ENCODE results near the gene ZCCHC18.
"Not testable (repeated sequence)": the region's sequence is repeated elsewhere in the genome, so short reads cannot be mapped to it uniquely, and the experiment has no call there.

The ZCCHC18 gene

DNA sequence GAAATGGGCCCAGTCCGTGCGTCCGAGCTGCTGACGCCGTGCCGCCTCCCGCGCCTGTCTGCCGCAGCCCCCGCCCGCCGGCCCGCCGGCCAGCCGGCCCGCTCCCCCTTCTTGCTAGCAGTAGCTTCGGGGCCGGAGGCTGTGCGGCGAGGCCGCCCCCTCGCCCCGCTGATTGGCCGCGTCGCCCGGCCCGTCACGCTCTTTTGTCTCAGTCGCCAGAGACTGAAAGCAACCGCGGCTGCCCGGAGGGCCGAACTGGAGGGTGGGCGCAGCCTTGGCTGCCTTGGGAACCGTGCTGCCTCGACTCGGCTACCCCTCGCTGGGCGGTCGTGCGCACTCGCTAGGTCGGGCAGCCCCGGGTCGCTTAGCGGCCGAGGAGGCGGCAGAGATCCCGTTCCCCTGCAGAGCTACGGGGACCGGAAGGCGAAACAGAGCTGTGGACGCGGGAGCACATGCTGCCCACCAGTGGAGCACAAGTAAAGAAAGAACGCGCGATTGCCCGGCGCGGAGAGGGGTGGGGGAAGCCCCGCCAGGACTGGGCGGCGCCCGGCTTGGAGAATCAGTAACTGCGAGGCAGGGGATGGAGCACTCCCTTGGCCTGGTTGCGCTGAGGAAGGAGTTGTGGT is at the start of gene ZCCHC18:
Gene ZCCHC18, plus strand, starts transcription at position 198 of the 626 bp plus-strand sequence. CDS start 1,589 bp downstream, outside the sequence.
- peak; percentile 36 for DNase-seq

DNA sequence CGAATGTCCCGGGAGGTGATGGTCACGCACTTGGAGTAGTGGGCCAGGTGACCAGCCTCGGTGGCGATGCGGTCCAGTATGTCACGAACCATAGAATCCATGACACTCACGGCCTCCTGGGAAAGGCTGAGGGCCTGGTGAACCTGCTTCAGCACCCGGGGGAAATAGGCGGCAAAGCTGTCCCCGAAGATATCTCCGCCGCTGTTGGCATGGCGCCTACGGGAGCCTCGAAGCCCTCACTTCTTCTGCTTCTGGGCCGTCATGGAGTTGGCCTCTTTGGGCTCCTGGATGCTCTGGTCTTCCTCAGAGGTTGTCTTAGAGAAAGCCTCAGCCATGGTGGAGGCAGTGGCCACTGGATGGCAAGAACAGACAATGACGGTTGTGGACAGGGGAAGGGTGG is 49.7 kb upstream of the ZCCHC18 start:
- not testable (repeated sequence) for DNase-seq

DNA sequence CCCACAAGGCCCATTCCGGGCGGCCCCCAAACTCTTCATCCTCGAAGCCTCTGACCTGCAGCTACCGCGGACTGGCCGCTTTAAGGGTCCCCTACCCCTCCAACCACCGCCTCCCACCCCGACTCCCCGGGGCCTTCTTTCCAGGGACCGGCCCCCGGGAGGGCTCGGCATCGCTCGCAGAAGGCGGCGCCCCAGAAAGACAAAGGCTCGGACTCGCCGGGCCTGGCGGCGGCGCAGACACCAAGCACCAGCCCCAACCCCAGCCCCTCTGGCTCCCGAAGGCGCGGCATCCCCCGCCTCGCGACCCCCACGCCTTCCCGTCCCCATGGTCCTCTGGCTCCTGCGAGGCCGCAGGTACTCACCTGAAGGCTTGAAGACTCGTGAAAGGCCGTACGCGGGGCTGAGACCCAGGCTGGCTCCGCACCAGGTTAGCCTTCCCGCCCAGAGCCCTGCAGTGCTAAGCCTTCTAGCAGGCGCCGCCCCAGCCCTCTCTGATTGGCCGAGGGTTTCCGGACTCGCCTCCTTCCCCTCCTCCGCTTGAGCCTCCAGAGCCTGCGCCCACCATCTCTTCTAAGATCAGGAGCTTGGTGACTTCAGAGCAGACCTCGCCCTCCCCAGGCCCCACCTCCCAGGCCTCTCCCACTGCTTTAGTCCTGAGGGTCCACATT is 36.4 kb upstream of the ZCCHC18 start, which contains the start of gene TMSB15C:
Gene TMSB15C, minus strand, starts transcription at position 459 of the 668 bp plus-strand sequence.
- not testable (repeated sequence) for DNase-seq

DNA sequence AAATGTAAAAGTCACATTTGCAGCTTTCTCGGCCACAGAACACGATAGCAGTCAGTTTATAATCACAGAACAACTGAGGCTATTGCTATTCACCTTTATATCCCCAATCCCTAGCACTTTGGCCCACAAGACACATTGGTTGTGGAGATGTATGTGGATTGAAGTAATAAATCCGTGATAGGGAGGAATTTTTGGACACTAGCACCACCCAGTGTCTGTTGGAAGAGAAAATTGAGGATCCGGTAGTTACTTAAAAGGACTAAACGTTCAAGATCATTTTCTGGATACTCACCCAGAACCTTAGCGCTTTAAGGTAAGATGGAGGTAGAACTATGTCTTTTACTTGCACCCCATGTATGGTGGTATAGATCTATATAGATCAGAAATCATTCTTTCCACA is 34.5 kb upstream of the ZCCHC18 start:
- DNase-seq, result not testable (repeated sequence)

DNA sequence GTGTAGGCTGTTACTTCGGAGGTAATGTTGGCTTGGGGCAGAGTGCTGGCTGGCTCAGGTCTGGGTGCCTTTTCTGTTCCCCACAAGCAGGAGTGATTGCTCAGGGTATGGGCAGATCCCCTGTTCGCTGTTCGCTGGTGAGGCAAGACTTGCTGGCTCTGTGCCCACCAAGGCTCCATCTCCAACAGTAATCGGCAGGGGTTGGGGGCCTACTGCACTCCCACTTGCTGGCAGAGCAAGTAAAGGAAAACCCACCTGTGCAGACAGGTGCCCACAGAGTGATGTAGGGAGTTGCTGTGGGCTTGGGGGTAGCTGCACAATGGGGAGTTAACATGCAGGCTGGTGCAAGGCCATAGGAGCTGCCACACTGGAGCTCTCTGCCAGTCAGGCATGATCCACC is 28.3 kb upstream of the ZCCHC18 start:
- DNase-seq, result no peak

DNA sequence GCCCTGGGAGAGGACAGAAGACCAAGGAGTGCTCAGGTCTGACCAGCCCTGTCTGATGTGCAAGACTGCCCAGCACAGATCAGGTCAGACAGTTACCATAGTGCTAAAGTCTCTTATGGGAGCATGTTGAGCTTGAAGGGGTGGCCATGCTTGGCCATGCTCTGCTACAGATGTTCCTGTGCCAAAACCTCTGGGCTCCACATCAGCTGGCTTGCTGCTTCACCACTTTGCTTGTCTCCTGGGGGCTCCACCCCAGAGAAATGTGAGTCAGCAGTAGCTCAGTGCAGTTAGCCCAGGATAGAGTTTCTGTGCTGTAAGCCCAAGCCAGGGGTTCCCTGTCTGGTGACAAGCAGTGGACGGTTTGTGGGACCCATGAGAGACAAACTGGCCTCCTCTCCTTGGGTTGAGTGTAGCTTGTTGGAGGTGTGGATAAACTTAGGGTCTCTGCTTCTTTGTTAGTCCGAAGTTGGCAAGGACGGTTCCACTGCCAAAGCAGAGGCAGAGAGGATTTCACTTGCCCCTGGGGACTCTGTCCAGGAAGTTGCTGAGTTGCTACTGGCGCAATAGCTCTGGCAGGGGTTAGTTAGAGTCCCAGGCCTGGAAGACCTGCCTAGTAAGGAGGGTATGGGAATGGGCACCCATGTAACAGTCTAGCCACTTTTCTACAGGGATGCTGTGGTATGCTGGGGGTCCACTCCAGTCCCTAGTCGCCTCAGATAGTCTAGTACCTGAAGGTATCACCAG is 27.6 kb upstream of the ZCCHC18 start:
- DNase-seq, result no peak

DNA sequence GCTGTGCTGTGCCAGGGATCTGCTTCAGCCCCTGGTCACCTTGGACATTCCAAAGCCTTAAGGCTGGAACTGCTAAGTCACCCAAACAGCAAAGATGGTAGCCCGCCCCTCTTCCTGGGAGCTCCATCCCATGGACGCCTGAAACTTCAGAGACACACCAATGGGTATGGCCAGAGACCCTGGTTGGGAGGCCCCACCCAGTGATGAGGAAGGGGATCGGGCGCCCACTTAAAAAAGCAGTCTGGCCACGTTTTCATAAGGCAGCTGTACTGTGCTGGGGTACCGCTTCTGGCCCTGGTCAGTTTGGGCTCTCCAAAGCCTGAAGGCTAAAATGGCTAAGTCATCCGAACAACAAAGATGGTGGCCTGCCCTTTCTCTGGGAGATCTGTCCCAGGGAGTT is 26.8 kb upstream of the ZCCHC18 start:
- DNase-seq, result no peak

DNA sequence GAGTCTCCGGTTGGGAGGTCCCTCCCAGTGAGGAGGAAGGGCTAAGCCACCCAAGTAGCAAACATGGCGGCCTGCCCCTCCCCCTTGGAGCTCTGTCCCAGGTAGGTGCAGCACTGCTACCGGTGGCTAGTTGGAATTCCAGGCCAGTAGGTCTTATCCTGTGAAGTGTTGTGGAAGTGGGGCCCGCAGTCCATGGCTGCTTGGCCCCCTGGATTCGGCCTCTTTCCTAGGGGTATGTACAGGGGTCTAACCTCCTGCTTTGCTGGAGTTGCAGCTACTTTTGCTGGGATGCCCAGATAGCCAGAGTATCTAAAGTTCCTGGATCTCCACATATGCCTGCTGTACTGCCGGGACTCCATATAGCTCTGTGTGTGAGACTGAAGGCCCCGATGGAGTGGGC is 26.4 kb upstream of the ZCCHC18 start:
- no peak for DNase-seq

DNA sequence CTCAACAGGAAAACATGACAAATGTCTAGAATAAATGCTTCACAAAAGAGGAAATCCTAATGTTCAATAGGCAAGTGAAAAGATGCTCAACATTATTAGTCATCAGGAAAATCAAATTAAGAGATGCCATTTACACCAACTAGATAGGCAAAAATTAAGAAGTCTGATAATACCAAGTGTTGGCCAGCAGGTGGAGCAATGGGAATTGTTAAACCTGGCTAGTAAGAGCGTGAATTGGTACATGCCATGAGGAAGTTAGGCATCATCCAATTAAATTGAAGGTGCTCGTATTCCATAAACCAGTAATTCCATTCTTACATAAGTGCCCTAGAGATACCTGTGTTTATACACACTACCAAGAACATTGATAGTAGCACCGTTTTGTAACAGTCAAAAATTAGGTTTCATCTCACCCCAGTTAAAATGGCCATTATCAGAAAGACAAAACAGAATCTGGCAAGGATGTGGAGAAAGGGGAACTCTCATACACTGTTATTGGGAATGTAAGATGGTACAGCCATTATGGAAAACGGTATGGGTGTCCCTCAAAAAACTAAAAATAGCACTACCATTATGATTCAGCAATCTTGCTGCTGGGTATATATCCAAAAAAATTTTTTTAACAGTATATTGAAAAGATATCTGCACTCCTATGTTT is 14.0 kb upstream of the ZCCHC18 start:
- DNase-seq, result peak; percentile 78

DNA sequence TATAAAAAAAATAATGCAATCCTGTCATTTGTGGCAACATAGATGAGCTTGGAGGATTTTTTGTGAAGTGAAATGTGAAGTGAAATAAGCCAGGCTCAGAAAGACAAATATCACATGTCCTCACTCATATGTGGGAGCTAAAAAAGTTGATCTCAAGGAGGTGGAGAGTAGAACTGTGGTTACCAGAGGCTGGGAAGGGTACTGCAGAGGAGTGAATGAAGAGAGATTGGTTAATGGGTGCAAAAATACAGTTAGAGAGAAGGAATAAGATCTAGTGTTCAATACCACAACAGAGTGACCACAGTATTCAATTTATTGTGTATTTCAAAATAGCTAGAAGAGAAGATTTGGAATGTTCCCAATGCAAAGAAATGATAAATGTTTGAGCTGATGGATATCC is 13.4 kb upstream of the ZCCHC18 start:
- DNase-seq, result no peak

DNA sequence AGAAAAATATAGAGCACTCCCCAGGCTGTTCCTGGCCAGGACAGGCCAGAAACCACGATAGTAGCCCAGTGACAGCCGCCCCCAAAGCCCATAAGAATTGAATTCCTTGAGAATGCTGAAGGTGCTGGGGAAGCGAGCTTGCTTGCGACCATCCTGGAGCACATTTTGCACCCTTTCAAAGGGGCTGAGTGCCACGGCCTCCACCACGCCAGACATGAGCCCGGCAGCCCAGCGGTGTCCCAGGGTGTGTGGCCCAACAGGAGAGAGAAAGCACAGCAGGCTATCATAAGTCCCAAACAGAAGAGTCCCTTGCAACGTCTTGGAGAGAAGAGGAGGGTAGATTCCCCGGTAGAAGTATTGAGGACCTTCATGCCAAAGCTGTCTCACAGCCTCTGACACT is 7.6 kb upstream of the ZCCHC18 start:
- DNase-seq, result no peak

DNA sequence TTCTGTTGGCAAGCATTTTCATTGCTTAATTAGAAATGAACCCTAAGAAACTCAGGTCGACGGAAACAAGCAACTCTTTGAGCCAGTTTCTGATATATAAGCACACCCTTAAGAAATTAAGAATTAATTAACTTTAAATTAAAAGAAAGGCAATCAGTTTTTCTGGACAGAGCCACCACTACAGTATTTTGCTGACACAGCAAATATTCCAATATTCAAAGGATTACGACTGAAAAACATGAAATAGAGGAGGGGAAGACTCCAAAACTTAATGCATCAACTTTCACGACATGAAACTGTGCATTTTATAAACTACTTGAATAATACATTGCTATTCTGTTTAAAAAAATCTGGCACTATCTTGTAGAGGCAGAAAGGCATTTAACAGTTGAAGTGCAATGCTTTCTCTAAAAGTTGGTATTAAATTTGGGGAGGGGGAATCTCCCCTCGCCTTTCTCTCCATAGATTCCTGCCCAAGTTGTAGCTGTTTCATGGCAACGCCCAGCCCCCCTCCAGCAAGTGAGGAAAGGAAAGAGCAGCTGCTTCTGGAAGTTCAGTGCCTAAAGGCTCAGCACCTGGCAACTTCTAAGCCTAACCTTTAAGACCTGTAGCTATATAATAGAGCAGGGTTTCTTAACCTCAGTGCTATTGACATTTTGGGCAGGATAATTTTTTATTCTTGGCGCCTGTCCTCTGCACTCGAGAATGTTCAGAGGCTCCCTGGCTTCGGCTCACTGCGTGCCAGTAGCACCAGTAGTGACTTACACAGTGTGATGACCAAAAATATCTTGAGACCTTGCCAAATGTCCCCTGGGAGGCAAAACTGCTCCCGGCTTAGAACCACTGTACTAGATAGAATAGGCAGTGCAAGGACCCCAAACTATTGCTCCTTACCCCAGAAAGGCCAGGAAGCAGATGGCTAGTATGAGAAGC is 6.7 kb upstream of the ZCCHC18 start:
- no peak for DNase-seq

DNA sequence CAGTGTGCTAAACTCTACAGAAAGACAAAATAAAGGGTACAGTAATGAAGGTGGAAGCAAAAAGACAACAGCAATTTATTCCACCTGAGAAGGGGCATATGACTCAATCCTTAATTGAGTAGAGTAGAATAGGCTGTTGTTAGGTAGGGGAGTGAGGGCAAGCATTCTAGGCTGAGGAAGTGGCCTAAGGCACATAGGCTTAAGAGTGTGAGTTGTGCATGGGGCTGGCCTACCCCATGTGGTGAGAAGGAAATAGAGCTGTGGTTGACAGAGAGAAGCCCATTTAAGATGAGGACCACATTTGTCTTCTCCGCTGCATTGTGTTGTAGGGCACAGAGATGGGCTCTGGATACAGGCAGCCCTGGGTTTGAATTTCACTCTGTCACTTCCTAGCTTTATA is 3.4 kb upstream of the ZCCHC18 start:
- DNase-seq, result no peak

DNA sequence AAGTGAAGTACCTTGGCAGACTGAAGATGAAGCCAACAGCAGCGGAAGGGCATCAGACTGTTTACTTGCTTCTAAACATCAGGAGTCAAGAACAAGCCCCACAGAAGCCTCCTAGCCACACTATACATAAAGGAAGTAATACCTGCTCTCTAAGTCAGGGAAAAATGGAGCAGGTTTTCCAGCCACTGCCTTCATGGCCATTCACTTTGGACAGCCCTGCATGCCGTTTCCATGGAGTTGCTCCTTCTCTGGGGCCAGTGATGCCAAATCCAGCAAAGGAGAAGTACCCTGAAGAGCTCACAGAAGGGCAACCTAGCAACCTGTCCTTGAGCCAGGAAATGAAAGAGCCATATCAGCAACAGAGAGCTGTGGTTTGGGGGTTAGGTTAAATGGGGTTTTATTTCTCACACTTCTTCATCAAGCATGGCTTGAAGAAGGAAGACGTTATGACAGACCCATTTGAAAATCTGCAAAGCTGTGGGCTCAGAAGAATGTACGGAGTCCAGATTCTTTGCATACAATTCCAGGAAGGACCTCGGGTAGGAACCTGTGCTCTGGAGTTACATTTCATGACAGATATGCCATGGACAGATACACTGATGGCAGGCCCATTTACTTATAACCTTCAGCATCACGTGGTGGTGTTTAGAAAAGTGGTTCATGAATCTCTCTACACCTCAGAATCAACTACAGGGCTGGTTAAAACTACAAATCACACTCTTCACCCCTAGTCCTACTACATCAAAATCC is 1.7 kb upstream of the ZCCHC18 start:
- not testable (repeated sequence) for DNase-seq

DNA sequence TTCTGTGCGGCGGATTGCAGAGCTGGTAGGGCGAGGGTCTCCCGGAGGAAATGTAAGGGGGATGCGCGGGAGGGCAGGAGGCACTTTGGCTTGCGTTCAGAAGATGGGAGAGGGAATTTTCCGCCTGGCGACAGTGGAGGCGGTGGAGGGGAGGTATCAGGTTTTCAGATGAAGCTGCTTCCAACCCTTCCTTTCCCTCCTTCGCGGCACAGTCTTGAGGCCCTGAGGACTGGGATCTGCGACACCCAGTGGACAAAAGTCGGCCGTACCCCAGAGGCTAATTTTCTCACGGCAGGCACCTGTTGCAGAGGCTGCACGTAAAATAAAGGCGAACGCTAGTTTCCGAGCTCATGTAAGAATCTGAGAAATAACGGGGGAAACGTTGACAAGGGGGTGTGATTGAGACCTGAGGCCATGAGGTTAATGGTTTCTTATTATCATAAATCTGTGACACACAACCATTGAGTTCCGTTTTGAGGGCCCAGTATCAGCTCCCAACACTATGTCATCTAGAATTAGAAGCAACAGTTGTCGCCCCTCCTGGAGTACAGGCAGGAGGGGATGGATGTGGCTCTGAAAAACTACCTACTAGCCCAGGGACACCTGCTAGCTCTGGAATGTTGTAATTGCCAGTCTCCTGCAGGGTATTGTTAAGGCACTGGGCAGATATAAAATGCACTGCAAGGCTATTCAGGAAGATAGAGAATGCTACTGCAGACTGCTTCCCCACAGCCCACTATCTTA is 1.1 kb downstream of the ZCCHC18 start:
- peak; percentile 57 for DNase-seq

DNA sequence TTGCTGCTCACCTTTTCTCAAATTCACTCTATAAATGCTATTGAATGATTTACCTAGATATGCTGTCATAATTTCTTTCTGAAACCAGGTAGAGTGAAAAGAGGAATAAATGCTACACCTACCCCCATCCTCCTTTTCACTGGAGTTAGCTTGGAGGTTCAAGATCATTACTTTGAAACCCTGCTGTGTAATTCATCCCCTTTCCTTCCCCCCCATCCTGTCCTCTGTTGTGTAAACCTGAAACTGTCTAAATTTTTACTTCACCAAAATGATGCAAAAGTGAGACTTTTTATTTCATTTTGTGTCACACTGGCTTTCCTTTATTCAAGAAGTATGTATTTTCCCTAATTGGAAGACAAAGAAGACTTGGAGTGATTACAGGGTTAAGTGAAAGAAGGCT is 5.4 kb downstream of the ZCCHC18 start:
- DNase-seq, result no peak

DNA sequence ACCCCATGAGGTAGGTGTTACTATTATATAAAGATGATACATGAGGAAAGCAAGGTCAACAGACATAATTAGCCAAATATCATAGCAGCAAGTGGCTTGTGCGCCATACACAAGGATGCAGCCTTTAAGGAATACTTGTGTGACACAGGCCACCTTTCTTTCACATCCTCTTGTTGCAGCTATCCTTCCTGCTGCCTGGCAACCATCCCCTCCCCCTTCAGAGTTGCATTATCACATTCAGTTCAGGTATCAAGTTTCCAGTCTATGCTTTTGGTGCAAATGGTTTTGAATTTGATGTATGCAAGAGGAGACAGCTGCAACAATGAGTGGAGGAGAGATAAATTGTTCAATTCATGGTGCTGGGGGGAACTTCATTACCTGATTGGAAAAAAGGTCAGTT is 6.4 kb downstream of the ZCCHC18 start:
- DNase-seq, result no peak

DNA sequence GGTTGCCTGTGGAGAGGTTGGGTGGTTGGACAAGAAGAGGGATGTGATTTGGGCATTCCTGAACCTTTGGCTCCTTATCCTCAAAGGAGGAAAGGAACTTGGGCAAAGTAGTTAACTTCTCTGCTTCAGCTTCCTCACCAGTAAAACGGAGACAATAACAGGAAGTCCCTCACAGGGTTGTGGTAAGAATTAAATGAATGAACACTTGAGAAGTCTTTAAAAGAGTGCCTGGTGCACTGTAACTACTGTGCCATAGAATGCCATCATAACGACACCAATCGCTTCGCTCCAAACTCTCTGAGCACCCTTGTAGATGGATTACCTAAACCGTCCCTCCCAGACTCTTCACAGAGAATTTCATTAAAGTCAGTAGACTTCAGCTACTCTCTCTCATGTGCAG is 10.5 kb downstream of the ZCCHC18 start:
- DNase-seq, result no peak

DNA sequence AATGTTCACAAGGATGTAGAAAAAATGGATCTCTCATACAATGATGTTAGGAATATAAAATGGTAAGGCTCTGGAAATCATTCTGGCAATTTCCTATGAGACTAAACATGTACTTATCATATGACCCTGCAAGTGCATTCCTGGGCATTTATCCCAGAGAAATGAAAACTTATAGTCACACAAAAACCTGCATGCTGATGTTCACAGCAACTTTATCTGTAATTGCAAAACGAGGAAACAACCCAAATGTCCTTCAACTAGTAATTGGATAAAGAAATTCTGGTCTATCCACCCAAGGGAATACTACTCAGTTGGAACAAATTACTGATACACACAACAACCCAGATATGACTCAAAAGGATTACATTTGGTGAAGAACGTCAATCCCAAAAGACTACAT is 14.5 kb downstream of the ZCCHC18 start:
- DNase-seq, result no peak

DNA sequence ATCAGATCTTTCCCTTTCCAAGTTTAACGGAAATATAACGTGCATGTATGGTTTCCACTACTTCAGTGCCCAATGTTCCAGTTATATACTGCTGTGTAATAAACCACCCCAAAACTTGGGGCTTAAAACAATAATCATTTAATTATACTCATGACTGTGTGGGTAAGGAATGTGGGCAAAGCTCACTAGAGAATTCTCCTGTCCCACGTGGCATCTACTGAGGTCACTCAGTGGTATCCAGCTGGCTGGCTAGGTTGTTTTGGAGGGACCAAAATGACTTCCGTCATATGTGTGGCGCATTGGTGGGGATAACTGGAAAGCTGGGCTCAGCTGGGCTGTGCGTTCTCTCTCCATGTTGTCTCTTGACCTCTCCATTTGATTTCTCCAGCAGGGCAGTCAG is 18.5 kb downstream of the ZCCHC18 start:
- no peak for DNase-seq

Measured in midbrain (tissue), 1 donor.